ENCODE results near the gene FXYD6.

DNA sequence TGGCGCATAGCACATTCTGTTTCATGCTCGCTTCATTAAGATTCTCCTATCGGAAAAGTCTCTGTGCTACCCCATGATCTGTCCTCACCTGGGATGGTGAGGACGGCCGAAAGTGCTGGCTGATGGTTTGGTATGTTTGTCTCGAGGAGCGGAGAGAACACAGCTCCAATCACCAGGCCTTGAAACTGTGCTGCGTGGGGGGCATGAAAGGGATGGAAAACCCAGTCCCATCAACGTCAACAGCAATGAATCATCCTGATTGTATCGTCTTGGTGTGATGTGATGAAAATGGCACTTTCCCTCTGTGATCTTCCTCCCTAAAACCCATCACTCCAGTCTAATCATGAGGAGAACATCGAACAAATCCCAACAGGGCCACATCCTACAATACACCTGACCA lies 8.4 kb downstream of the FXYD6 start:
- no peak for TF ChIP-seq POLR2A (IDR thresholded peaks at IDR 0.05)
- TF ChIP-seq, protein P1, sequence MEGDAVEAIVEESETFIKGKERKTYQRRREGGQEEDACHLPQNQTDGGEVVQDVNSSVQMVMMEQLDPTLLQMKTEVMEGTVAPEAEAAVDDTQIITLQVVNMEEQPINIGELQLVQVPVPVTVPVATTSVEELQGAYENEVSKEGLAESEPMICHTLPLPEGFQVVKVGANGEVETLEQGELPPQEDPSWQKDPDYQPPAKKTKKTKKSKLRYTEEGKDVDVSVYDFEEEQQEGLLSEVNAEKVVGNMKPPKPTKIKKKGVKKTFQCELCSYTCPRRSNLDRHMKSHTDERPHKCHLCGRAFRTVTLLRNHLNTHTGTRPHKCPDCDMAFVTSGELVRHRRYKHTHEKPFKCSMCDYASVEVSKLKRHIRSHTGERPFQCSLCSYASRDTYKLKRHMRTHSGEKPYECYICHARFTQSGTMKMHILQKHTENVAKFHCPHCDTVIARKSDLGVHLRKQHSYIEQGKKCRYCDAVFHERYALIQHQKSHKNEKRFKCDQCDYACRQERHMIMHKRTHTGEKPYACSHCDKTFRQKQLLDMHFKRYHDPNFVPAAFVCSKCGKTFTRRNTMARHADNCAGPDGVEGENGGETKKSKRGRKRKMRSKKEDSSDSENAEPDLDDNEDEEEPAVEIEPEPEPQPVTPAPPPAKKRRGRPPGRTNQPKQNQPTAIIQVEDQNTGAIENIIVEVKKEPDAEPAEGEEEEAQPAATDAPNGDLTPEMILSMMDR (IDR thresholded peaks at IDR 0.05) = no peak

Measured in breast epithelium (tissue), 3 donors.